ENCODE measurements around the gene PDE4D. TPM values are rescaled to one million over a fixed set of nuclear protein-coding genes. Genes with fewer than 3 reads are reported as not detected.

Gene PDE4D
- total RNA-seq, 1 experiment from 2014 or later: 2.1 TPM

DNA sequence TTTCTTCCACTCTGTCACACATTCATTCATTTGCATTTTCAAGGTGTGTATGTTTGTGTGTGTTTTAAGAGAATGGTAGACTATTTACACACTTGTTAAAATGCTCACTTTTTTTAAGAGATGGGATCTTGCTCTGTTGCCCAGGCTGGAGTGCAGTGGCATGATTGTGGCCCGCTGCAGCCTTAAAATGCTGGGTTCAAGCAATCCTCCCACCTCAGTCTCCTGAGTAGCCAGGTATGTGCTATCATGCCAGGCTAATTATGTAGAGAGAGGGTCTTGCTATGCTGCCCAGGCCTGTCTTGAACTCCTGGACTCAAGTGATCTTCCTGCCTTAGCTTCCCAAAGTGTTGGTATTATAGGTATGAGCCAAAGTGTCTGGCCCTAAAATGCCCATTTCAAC, 173.5 kb downstream of the PDE4D start:
- no peaks in the 10 kb centered on the region for H3K27me3 ChIP-seq (ENCODE audit: insufficient read depth, low read length)
- Mint-ChIP-seq H3K9me3 (peaks cover 3 to 9% of the 10 kb centered on the region in 2 experiments), H3K27ac (no peak overlapping the region), H3K36me3 (ENCODE audit: insufficient read depth in 1 of 3, low read depth in 3 of 3) (peaks cover 3 to 12% (median 10%) of the 10 kb centered on the region in 3 experiments), H3K4me1 (peaks cover 17 to 27% of the 10 kb centered on the region in 2 experiments; a peak in 3 of 4 replicates), H3K27me3 (ENCODE audit: low read depth) (no peaks in the 10 kb centered on the region), H3K4me3 (no peak overlapping the region)
- H3K79me1 ChIP-seq (ENCODE audit: insufficient read depth, low read depth, low read length, poor library complexity, severe bottlenecking): no peaks in the 10 kb centered on the region
- no peak overlapping the region for H4K8ac ChIP-seq (replicated peaks; ENCODE audit: insufficient read length, low read depth, low read length)
- no peak overlapping the region for H3K56ac ChIP-seq (ENCODE audit: insufficient read length, low read depth, low read length)
- H4K5ac ChIP-seq (ENCODE audit: insufficient read length, low read depth, low read length): no peak overlapping the region
- H4K91ac ChIP-seq (ENCODE audit: insufficient read length, low read depth, low read length): no peak overlapping the region
- no peak for DNase-seq
- no peak overlapping the region for H3K4ac ChIP-seq (ENCODE audit: low read depth, low read length)
- H4K20me1 ChIP-seq (ENCODE audit: control insufficient read depth, insufficient read depth, insufficient read length): no peaks in the 10 kb centered on the region
- no peak overlapping the region for H2BK5ac ChIP-seq (ENCODE audit: insufficient read length, low read length)
- H2BK12ac ChIP-seq (ENCODE audit: insufficient read length, low read depth, low read length): no peak overlapping the region
- no peak overlapping the region for H3K23ac ChIP-seq (ENCODE audit: insufficient read length, low read depth, low read length)
- H3K4me1 ChIP-seq (ENCODE audit: insufficient read depth, low read length): no peaks in the 10 kb centered on the region
- no peak overlapping the region for H3K27ac ChIP-seq (ENCODE audit: insufficient read length, low read depth, low read length)
- peak overlapping the region; percentile 60 for H2BK20ac ChIP-seq (ENCODE audit: low read depth, low read length, poor library complexity, severe bottlenecking)
- H3K4me2 ChIP-seq (ENCODE audit: insufficient read depth, insufficient read length, low read length): no peak overlapping the region
- no peaks in the 10 kb centered on the region for H3K79me2 ChIP-seq (ENCODE audit: insufficient read depth, low read length)
- no peaks in the 10 kb centered on the region for H3K23me2 ChIP-seq (ENCODE audit: insufficient read length, low read depth, low read length, poor library complexity, severe bottlenecking)
- no peak overlapping the region for H3K18ac ChIP-seq (ENCODE audit: insufficient read length, low read depth, low read length)
- no peak overlapping the region for H3K9ac ChIP-seq (ENCODE audit: extremely low read depth, insufficient read length, low read length)
- H2BK120ac ChIP-seq (ENCODE audit: low read depth, low read length, poor library complexity, severe bottlenecking): no peak overlapping the region
- H3K9me3 ChIP-seq (ENCODE audit: control insufficient read depth, low read depth, low read length): no peaks in the 10 kb centered on the region
- no peak overlapping the region for H3T11ph ChIP-seq (ENCODE audit: low read length)
- TF ChIP-seq, protein P1, sequence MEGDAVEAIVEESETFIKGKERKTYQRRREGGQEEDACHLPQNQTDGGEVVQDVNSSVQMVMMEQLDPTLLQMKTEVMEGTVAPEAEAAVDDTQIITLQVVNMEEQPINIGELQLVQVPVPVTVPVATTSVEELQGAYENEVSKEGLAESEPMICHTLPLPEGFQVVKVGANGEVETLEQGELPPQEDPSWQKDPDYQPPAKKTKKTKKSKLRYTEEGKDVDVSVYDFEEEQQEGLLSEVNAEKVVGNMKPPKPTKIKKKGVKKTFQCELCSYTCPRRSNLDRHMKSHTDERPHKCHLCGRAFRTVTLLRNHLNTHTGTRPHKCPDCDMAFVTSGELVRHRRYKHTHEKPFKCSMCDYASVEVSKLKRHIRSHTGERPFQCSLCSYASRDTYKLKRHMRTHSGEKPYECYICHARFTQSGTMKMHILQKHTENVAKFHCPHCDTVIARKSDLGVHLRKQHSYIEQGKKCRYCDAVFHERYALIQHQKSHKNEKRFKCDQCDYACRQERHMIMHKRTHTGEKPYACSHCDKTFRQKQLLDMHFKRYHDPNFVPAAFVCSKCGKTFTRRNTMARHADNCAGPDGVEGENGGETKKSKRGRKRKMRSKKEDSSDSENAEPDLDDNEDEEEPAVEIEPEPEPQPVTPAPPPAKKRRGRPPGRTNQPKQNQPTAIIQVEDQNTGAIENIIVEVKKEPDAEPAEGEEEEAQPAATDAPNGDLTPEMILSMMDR (conservative IDR thresholded peaks at IDR 0.05): no peak
- no peak overlapping the region for H2BK15ac ChIP-seq (ENCODE audit: low read depth, low read length)
- H2AK5ac ChIP-seq (ENCODE audit: insufficient read length, low read length): no peak overlapping the region
- H2AFZ ChIP-seq (ENCODE audit: low read length): no peak overlapping the region
- H3K14ac ChIP-seq (ENCODE audit: insufficient read depth, low read length): no peak overlapping the region
- WGBS (ENCODE audit: extremely low coverage, insufficient read length, low lambda C conversion rate): no CpG with 5 or more reads among the region's 1 CpG
